ENCODE results near the gene ELOVL7. TPM values are rescaled to one million over a fixed set of nuclear protein-coding genes. Genes with fewer than 3 reads are reported as not detected.

The ELOVL7 gene
- total and polyA plus RNA-seq, 4 donors = 0.21 to 2.3 (median 0.76) TPM

DNA sequence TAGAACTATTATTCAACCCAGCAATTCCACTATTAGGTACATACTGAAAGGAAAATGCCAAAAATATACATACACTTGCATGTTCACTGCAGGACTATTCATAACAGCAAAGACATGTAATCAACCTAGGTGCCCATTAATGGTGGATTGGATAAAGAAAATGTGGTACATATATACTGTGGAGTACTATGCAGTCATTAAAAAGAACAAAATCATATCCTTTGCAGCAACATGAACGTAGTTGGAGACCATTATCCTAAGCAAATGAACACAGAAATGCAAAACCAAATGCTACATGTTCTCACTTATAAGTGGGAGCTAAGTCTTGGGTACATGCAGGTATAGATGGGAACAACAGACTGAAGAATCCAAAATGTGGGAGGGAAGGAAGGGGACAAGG, 67.7 kb downstream of the ELOVL7 start:
- Histone ChIP-seq H3K4me1 (ENCODE audit: control insufficient read depth in 4 of 4, insufficient read depth in 4 of 4, low read length in 3 of 4) (no peaks in the 10 kb centered on the region), H3K27me3 (ENCODE audit: control insufficient read depth in 4 of 4, insufficient read depth in 4 of 4, low read length in 3 of 4) (no peaks in the 10 kb centered on the region), H3K9ac (ENCODE audit: low read depth in 1 of 2, low read length in 2 of 2) (no peak overlapping the region), H3K9me3 (ENCODE audit: control insufficient read depth in 4 of 4, low read length in 3 of 4) (no peaks in the 10 kb centered on the region), H3K4me3 (ENCODE audit: low read depth in 1 of 3, low read length in 3 of 3) (no peak overlapping the region), H3K27ac (ENCODE audit: low read depth in 1 of 2, low read length in 2 of 2) (no peak overlapping the region), H3K36me3 (ENCODE audit: control insufficient read depth in 4 of 4, insufficient read depth in 3 of 4, low read depth in 1 of 4, low read length in 3 of 4) (no peaks in the 10 kb centered on the region)
- TF ChIP-seq NR2F2 (IDR thresholded peaks at IDR 0.05) (no peak), EGR1 (IDR thresholded peaks at IDR 0.05; ENCODE audit: low read depth in 2 of 2) (no peak), FOXA2 (IDR thresholded peaks at IDR 0.05) (no peak)
- TF ChIP-seq, protein P1, sequence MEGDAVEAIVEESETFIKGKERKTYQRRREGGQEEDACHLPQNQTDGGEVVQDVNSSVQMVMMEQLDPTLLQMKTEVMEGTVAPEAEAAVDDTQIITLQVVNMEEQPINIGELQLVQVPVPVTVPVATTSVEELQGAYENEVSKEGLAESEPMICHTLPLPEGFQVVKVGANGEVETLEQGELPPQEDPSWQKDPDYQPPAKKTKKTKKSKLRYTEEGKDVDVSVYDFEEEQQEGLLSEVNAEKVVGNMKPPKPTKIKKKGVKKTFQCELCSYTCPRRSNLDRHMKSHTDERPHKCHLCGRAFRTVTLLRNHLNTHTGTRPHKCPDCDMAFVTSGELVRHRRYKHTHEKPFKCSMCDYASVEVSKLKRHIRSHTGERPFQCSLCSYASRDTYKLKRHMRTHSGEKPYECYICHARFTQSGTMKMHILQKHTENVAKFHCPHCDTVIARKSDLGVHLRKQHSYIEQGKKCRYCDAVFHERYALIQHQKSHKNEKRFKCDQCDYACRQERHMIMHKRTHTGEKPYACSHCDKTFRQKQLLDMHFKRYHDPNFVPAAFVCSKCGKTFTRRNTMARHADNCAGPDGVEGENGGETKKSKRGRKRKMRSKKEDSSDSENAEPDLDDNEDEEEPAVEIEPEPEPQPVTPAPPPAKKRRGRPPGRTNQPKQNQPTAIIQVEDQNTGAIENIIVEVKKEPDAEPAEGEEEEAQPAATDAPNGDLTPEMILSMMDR (IDR thresholded peaks at IDR 0.05; ENCODE audit: low read depth, low read length, missing input control) = no peak
- TF ChIP-seq, protein P2, sequence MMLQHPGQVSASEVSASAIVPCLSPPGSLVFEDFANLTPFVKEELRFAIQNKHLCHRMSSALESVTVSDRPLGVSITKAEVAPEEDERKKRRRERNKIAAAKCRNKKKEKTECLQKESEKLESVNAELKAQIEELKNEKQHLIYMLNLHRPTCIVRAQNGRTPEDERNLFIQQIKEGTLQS (IDR thresholded peaks at IDR 0.05) = no peak
- WGBS = 77% methylated on average over 1 of the region's 1 CpG
- no peak for DNase-seq (ENCODE audit: low spot score)

DNA sequence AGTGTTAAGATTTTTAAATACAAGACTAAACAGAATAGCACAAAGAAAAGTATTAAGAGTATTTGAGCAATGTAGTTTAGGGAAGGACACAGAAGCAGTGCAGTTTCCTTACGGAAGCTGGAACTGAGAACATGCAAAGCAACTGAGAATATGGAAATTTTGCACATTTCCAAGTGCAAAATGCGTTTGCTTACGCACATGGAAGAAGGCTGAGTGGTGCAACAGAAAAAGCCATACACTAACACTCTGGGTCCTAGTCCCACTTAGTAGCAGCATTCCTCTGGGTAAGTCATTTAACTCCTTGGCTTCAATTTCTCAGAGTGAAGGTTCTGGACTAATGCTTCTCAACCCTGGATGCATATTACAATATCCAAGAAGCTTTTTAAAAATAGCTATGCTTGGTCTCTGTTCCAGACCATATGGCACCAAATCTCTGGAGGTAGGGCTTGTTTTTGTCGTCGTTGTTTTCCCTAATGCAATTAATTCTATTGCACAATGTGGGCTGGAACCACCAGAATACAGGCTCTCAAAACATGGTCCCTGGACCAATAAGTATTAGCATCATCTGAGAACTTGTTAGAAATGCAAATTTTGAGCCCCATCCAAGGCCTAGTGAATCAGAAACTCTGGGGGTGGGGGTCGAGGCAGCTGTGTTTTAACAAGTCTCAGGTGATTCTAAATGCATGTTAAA, 78.9 kb downstream of the ELOVL7 start:
- no peak for DNase-seq (ENCODE audit: low spot score)
- Histone ChIP-seq H3K9me3 (ENCODE audit: control insufficient read depth in 4 of 4, low read length in 3 of 4) (no peaks in the 10 kb centered on the region), H3K4me1 (ENCODE audit: control insufficient read depth in 4 of 4, insufficient read depth in 4 of 4, low read length in 3 of 4) (no peaks in the 10 kb centered on the region), H3K4me3 (ENCODE audit: low read depth in 1 of 3, low read length in 3 of 3) (no peak overlapping the region), H3K9ac (ENCODE audit: low read depth in 1 of 2, low read length in 2 of 2) (no peak overlapping the region), H3K36me3 (ENCODE audit: control insufficient read depth in 4 of 4, insufficient read depth in 3 of 4, low read depth in 1 of 4, low read length in 3 of 4) (no peaks in the 10 kb centered on the region), H3K27me3 (ENCODE audit: control insufficient read depth in 4 of 4, insufficient read depth in 4 of 4, low read length in 3 of 4) (no peaks in the 10 kb centered on the region), H3K27ac (ENCODE audit: low read depth in 1 of 2, low read length in 2 of 2) (no peak overlapping the region)
- TF ChIP-seq, protein P3, sequence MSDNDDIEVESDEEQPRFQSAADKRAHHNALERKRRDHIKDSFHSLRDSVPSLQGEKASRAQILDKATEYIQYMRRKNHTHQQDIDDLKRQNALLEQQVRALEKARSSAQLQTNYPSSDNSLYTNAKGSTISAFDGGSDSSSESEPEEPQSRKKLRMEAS (IDR thresholded peaks at IDR 0.05) = no peak
- TF ChIP-seq, protein P2 (IDR thresholded peaks at IDR 0.05) = no peak
- TF ChIP-seq HNF4G (IDR thresholded peaks at IDR 0.05) (no peak), GABPA (IDR thresholded peaks at IDR 0.05 in 1 of 2, conservative IDR thresholded peaks at IDR 0.05 in 1 of 2) (no peak), RAD21 (IDR thresholded peaks at IDR 0.05) (no peak)
- WGBS = 79% methylated on average over 6 of the region's 6 CpGs

DNA sequence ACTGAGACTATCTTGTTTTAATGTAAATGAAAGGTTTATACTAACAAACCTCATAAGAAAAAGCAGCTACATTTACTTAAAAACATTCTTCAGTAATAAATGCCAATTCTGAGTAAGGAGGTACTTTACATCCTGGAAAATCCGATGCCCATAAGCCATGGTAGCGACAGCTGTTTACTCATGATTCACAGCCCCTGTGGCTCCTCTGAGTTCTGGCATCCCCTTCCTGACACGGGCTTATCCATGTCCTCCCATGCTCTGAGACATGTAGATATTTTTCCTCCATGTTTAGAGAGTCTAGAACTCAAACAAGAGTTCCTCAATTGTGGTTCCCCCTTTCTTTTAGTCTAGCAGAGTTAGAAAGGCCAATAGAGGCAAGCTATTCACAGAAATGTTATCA, 81.0 kb downstream of the ELOVL7 start:
- TF ChIP-seq HNF4G (IDR thresholded peaks at IDR 0.05) (no peak), FOXA1 (IDR thresholded peaks at IDR 0.05) (no peak), RXRA (IDR thresholded peaks at IDR 0.05) (no peak), TAF1 (conservative IDR thresholded peaks at IDR 0.05) (no peak)
- TF ChIP-seq, protein P2 (IDR thresholded peaks at IDR 0.05) = no peak
- 85% methylated on average over 3 of the region's 3 CpGs for WGBS
- no peaks in the 10 kb centered on the region for H3K4me1 ChIP-seq (ENCODE audit: control insufficient read depth in 4 of 4, insufficient read depth in 4 of 4, low read length in 3 of 4)

More for the DNA sequence above, 81.0 kb downstream of the ELOVL7 start:
- Histone ChIP-seq H3K27ac (ENCODE audit: low read depth in 1 of 2, low read length in 2 of 2) (no peak overlapping the region), H3K9ac (ENCODE audit: low read depth in 1 of 2, low read length in 2 of 2) (no peak overlapping the region), H3K4me3 (ENCODE audit: low read depth in 1 of 3, low read length in 3 of 3) (no peak overlapping the region), H3K9me3 (ENCODE audit: control insufficient read depth in 4 of 4, low read length in 3 of 4) (no peaks in the 10 kb centered on the region), H3K27me3 (ENCODE audit: control insufficient read depth in 4 of 4, insufficient read depth in 4 of 4, low read length in 3 of 4) (no peaks in the 10 kb centered on the region), H3K36me3 (ENCODE audit: control insufficient read depth in 4 of 4, insufficient read depth in 3 of 4, low read depth in 1 of 4, low read length in 3 of 4) (no peaks in the 10 kb centered on the region)
- no peak for DNase-seq (ENCODE audit: low spot score)
